ENCODE measurements around the gene TWIST2.

- TF ChIP-seq TAF1 (IDR thresholded peaks at IDR 0.05; ENCODE audit: low read depth) (no peak), EP300 (conservative IDR thresholded peaks at IDR 0.05; ENCODE audit: poor library complexity, severe bottlenecking) (no peak), CTCF (IDR thresholded peaks at IDR 0.05; ENCODE audit: poor library complexity, severe bottlenecking) (no peak)
These were observed 42.2 kb downstream of the TWIST2 start for GRCh38 chr2:238890131-238890530.

All from neural cell (in vitro differentiated cells).